ENCODE data around the gene STK16.

The STK16 gene

DNA sequence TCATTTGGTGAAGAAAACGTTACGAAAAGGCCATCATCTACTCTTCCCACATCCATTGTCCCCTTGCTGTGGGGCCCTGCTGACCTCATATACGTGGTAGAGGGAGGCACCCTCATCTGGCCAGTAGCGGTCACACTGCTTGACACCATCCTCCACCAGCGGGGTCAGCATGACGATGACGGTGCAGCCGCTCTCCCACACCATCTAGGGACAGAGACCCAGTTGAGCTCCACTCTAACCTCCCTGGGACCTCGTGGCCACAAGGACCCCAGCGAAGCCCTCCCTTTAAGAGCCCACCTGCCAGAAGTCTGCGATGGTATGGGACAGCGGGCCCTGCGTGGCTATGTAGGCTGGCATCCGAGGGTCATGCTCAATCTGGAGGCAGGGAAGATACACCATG lies 50.9 kb downstream of the STK16 start:
- peak in 1 of 10 donors; percentile 57 for DNase-seq
- intact Hi-C loops (cut with DNase I), result loop anchor here (5.0 kb wide), 2 partner anchors 54 to 119 kb away; partner anchors contain the start of genes CNPPD1 and RETREG2

DNA sequence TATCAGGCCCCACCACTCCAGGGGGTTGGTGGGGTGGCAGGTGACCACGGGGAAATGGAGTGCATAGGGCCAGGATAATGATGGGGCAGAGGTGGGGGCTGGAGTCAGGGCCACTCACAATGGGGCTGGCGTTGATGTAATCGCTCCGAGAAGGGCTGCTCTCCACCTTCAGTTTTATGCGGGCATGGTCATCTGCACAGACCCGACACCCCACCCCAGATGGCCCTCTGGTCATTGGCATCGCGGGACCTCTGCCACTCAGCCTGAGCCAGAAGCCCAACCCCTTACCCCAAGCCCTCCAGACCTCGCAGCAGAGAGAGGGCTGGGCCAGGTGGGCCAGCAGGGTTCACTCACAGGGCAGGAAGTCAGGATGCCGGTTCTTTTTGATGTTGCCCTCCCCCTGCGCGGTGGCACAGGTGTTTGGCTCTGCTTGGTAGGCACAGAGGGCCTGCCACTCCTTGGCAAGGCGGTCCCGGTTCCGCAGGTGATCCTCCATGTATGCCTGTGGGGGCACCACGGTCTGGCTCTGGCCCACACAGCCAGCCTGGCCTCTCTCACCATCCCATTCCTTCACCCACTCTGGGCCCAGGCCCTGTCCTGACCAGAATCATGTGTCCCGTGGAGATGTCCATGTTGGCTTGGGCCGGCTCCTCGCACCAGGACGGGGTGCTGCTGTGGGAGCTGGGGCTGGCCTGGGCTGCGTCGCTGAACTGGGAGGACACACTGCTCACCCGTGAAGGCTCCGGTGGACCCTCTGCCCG lies 51.5 kb downstream of the STK16 start:
- intact Hi-C loops (cut with DNase I), result loop anchor here (5.0 kb wide), 2 partner anchors 55 to 120 kb away; partner anchors contain the start of genes CNPPD1 and RETREG2

DNA sequence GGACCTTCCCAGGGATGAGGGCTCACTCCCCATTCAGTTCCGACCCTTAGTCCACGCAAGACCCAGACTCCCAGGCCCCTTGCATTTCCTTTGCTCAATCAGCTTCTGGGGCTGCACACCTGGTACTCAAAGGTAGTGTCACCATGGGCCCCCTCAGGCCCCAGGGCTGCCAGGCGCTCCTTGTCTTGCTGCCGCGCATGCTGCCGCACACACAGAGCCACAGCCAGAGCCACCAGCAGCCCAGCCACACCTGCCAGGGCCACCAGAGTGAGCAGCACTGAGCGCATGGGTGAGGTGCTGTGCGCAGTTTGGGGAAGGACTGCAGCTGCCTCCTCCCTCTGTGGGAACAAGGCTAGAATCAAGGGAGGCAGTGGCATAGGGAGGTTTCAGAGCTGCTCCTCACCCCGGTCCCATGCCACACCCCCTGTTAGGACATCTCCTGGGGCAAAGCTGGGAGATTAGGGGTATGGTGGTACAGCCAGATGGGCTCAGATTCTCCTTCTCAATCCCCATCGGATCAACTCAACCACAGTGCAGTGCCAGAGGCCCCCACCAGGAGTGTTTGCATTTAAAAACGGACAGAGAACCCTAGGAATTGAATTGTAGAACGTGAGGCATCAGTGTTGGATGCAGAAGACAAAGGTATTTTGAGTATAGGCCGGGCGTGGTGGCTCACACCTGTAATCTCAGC lies 52.6 kb downstream of the STK16 start:
- peak in 1 of 10 donors; percentile 66 for DNase-seq
- intact Hi-C loops (cut with DNase I), result loop anchor here (1.0 to 5.0 kb wide), 4 partner anchors 21 to 138 kb away; partner anchors contain the start of genes CNPPD1, NHEJ1 and RETREG2

More for the DNA sequence above, 51.5 kb downstream of the STK16 start:
- DNase-seq, result peak in 2 of 10 donors; percentile 44 to 78

DNA sequence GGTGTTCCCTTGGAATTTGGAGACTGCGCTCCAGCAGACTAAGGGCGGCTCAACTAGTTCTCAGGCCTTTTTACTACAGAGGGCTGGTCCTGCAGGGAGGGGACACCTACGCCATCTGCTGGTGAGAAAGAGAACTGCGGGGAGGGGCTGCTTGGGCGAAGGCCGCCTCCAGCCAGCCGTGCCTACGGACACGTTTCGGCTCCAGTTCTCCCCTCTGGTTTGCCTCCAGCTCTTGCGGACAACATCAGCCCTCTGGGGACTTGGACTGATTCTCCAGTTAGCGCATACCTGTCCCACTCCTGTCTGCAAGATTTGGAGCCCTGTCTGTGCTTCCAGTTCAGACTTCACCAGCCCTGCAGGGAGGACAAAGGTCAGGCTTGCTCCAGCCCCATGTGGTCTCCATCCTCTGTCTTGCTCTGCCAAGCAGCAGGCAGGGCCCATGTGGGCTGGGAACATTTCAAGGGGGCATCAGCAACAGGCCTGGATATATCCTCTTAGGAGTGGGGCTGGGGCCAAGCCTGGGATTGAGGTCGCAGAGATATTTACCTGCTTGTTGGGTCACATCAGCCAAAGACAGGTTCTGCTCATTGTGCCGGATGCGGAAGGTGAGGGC lies 53.6 kb downstream of the STK16 start:
- intact Hi-C loops (cut with DNase I), result loop anchor here (1.0 to 5.0 kb wide), 4 partner anchors 22 to 139 kb away; partner anchors contain the start of genes CNPPD1, NHEJ1 and RETREG2
- peak; percentile 79 to 98 (median 94) for DNase-seq

DNA sequence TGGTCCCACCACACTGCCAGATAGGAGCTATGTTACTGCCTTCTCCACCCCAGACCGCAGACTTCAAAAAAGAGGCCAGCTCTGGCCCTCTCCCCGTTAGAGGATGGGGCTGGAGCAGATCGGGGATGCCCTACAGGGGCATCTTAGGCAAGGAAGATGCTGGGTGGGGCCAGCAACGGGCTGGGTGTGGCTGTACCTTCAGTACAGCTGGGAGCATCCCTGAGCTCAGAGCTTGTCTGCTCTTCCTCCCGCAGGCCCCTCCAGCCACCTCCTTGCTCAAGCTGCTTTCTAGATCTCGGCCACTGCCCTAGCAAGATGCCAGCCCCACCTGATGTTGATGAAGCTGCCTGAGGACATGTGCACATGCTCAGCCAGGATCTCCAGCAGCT lies 54.1 kb downstream of the STK16 start:
- intact Hi-C loops (cut with DNase I), result loop anchor here (5.0 kb wide), 2 partner anchors 57 to 122 kb away; partner anchors contain the start of genes CNPPD1 and RETREG2
- peak in 1 of 10 donors; percentile 75 for DNase-seq
